Stimulated activated CD4-positive, alpha-beta T cell treated with anti-CD3 and anti-CD28 coated beads, Interleukin-15, amount 100 ng/mL, for 1 hour (primary cell): Measurements from ENCODE around the gene KLHDC8B.
"Not testable (repeated sequence)": the region's sequence is repeated elsewhere in the genome, so short reads cannot be mapped to it uniquely, and the experiment has no call there.

ENCODE experiments used
- DNase-seq, 2 donors: peaks; one replicate each; pipeline ENCODE4 v3.0.0-alpha.2; 2020; ENCODE audit warnings: low read depth in 1 of 2, low spot score in 1 of 2

KLHDC8B gene

GRCh38 chr3:49181351-49181750 is 10.0 kb downstream of the KLHDC8B start:
- DNase-seq = no peak

- DNase-seq = no peak
Observed at GRCh38 chr3:49182682-49183081, 11.3 kb downstream of the KLHDC8B start.

- no peak for DNase-seq
Observed at GRCh38 chr3:49183873-49184272, 12.5 kb downstream of the KLHDC8B start.

- DNase-seq = no peak
Observed at GRCh38 chr3:49191741-49192140, 20.3 kb downstream of the KLHDC8B start.

GRCh38 chr3:49198161-49198560 is 26.8 kb downstream of the KLHDC8B start:
- DNase-seq = no peak

GRCh38 chr3:49198611-49199230 is 27.3 kb downstream of the KLHDC8B start:
- DNase-seq = no peak

GRCh38 chr3:49199239-49199899 is 28.0 kb downstream of the KLHDC8B start:
- no peak for DNase-seq

GRCh38 chr3:49199900-49200281 is 28.5 kb downstream of the KLHDC8B start:
- DNase-seq = no peak

- DNase-seq = no peak
Observed at GRCh38 chr3:49213541-49213943, 42.1 kb downstream of the KLHDC8B start.

- no peak for DNase-seq
Observed at GRCh38 chr3:49213998-49214397, 42.6 kb downstream of the KLHDC8B start.

- not testable (repeated sequence) for DNase-seq
Observed at GRCh38 chr3:49216687-49217086, 45.3 kb downstream of the KLHDC8B start.

- not testable (repeated sequence) for DNase-seq
Observed at GRCh38 chr3:49217108-49217507, 45.7 kb downstream of the KLHDC8B start.

- no peak for DNase-seq
Observed at GRCh38 chr3:49217688-49218470, 46.5 kb downstream of the KLHDC8B start.

GRCh38 chr3:49218471-49218989 is 47.1 kb downstream of the KLHDC8B start:
- DNase-seq = not testable (repeated sequence)

GRCh38 chr3:49219132-49219531 is 47.7 kb downstream of the KLHDC8B start:
- DNase-seq = no peak

GRCh38 chr3:49220985-49221563 is 49.7 kb downstream of the KLHDC8B start:
- not testable (repeated sequence) for DNase-seq

GRCh38 chr3:49222002-49222401 is 50.6 kb downstream of the KLHDC8B start:
- DNase-seq = no peak
